HS-27A (cell line): ENCODE results near the gene LIN7B.
"Not testable (repeated sequence)": the region's sequence is repeated elsewhere in the genome, so short reads cannot be mapped to it uniquely, and the experiment has no call there.

Experiments
- DNase-seq: peaks from one replicate; pipeline ENCODE4 v3.0.0-alpha.2; 2012; ENCODE audit warnings: low read depth, missing footprints

Gene LIN7B

GRCh38 chr19:49145573-49146407 lies 31.6 kb downstream of the LIN7B start:
- peak; percentile 51 for DNase-seq

GRCh38 chr19:49146408-49146770 lies 32.2 kb downstream of the LIN7B start:
- not testable (repeated sequence) for DNase-seq

DNA sequence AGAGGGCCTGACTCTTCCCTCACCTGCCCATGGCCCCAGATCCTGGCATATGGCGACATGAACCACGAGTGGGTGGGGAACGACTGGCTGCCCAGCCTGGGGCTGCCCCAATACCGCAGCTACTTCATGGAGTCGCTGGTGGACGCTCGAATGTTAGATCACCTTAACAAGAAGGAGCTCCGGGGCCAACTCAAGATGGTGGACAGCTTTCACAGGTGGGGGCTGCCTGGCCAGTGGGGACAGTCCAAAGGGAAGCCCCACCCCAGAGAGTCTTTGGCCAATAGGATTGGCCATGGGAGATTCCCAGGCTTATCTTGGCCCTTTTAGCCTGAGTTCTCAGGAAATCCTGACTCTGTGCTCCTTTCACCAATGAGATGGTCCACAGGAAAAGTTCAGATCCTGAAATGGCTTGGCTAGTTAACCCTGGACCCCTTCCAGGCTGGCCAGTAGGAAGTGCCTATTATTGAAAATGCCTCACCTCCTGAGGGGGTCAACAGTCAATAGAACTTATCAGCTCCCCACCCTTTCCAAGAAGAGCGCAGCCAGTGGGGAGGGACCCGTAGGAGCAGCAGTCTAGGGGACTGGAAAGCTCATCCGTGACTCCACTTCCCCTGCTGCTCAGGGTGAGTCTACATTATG lies 34.0 kb downstream of the LIN7B start:
- DNase-seq: no peak

DNA sequence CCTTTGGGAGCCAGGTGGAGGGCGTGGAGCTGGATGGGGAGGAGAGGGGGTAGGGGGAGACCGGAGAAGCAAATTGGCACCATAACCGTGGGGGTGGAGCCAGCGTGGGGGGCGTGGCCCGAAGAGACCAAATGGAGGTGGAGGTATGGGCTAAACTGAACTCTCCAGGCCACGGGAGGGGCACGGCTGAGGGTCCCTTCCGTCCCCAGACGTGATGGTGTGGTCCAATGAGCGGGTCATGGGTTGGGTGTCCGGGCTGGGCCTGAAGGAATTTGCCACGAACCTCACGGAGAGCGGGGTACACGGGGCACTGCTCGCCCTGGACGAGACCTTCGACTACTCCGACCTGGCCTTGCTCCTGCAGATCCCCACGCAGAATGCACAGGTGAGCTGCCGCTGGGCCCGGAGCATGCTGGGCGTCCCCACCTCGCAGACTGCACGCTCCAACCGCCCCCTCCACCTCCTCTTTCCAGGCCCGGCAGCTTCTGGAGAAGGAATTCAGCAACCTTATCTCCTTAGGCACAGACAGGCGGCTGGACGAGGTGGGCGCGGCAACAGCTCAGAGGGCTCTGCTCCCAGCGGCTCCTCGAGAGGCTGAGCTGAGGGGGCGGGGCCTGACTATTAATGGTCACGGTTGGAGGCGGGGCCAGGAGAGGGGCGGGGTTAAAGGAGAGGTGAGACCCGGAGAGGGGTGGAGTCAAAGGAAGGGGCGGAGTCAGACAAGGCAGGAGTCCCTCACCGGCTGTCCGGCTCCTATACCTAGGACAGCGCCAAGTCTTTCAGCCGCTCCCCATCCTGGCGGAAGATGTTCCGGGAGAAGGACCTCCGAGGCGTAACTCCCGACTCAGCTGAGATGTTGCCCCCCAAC lies 34.8 kb downstream of the LIN7B start:
- peak; percentile 92 for DNase-seq

DNA sequence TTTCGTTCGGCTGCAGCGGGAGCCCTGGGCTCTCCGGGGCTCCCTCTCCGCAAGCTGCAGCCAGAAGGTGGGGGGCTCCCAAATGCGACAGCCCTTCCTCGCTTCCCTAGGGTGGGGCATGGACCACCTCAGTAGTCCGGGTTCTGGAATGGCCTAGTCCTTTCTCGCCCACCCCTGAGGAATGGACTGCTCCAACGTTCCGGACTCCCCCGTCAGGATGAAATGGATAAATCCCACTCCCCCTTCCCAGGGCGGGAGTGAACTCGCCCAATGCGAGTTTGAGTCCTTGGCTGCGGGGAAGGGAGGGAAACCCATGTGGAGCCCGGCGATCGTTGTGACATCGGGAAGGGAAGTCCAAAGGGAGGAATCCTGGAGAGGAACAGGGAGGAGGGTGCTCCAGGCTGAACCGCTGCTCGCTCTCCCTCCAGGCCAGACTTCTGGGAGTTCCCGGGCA lies 35.5 kb downstream of the LIN7B start:
- DNase-seq: peak; percentile 71

- peak; percentile 61 for DNase-seq
Measured at GRCh38 chr19:49150106-49150943, 36.2 kb downstream of the LIN7B start.

GRCh38 chr19:49150944-49151243 lies 36.7 kb downstream of the LIN7B start:
- DNase-seq: no peak

GRCh38 chr19:49151267-49152118 lies 37.3 kb downstream of the LIN7B start:
- DNase-seq: no peak

DNA sequence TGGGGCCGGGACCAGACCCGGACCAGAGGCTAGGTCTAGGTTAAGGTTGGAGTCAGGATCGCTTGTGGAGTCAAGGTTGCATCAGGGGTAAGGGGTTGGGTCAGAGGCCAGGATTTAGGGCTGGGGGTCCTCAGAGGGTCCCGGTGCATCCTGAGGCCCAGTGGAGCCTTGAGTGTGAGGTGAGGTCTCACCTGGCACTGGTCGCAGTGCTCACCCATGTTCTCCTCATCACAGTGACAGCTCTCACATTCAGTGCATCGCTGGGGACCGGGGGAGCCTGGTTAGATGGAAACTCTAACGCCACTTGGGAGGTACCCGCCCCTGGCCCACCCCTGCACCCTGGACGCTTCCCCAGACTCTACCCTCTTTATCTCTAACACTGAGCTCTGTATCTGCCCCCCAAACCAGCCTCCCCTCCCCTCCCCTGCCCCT lies 38.0 kb downstream of the LIN7B start:
- no peak for DNase-seq

GRCh38 chr19:49153167-49153809 lies 39.1 kb downstream of the LIN7B start:
- no peak for DNase-seq

DNA sequence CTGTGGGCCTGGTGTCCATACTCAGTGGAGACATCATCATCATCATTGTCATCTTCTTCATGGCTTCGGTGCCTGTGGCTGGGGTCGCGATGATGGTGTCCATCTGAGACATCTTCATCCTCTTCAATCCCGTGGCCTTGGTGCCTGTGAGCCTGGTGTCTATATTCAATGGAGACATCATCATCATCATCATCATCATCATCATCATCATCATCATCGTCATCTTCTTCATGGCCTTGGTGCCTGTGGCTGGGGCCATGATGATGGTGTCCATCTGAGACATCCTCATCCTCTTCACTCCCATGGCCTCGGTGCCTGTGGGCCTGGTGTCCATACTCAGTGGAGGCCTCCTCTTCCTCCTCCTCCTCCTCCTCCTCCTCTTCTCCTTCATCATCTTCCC lies 40.1 kb downstream of the LIN7B start:
- DNase-seq: no peak

GRCh38 chr19:49155005-49155819 lies 41.0 kb downstream of the LIN7B start, which contains the start of gene HRC:
Gene HRC, minus strand, starts transcription at chr19:49155396. Its CDS starts 159 bp downstream, at chr19:49155237.
- DNase-seq: no peak

DNA sequence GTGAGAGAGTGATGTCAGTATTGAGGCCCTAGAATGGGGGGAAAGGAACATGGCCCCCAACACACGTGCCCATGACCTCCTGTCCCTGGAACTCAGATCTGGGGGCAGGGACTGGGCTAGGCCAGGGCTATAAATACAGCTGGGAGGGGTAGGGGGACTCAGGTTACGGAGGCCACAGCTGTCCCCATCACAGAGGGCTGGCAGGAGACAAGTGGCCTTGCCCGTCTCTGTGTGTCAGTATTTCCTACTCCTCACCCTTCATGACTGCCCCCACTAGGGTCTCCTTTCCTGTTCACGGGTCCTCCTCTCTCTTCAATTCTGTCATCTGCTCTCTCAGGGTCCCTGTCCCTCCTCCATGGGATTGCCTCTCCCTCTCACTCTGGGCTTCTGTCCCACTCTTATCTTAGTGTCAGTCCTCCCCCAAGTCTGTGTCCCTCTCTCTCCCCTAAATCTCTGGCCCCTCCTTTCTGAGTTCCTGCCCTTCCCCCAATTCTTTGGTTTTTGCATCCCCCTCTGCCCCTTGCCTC lies 41.7 kb downstream of the LIN7B start:
- no peak for DNase-seq

- peak; percentile 64 for DNase-seq
Measured at GRCh38 chr19:49157445-49158224, 43.5 kb downstream of the LIN7B start, which contains the start of gene TRPM4. Gene TRPM4, plus strand, starts transcription at chr19:49157792. Its CDS starts 75 bp downstream, at chr19:49157867.

DNA sequence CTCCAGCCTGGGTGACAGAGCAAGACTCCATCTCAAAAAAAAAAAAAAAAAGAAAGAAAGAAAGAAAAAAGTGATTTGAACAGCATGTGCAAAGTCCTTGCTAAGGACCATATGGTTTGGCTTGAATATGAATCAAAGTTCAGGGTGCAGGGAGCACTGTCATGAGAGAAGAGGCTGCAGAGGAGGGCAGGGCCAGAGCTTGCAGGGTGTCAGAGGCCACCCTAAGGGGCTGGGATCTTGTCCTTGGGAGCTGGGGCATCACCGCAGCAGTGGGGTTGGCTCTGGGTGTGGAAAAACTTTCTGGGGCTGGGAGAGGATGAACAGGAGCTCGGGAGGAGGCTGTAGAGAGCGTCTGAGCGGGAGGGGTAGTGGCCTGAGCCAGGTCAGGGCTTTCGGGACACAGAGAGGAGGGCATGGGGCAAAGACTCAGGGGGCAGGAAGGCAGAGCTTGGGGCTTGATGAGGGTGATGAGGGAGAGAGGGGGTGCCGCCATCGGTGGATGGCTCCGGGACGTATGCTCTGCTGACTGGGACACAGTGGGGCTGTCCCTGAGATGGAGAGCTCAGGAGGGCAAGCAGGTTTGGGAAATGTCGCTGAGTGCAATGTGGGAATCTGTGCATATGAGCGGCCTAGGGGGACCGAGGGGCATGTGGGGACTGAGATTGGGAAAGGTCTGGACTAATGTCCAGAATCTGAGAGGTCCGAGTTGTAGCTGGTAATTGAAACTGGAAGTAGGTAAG lies 46.5 kb downstream of the LIN7B start:
- DNase-seq: no peak

DNA sequence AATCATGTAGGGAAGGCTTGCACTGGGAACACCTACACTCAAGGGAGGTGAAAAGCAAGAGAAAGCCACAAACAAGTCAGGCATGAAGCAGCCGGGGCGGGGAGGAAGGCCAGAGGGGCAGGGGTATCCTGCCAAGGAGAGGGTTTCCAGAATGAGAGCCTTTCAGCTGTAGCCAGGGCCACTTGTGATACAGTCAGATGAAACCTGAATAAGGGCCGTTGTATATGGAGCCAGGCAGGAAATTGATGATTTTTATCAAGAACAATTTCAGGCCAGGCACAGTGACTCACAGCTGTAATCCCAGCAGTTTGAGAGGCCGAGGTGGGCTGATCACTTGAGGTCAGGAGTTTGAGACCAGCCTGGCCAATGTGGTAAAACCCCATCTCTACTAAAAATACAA lies 47.8 kb downstream of the LIN7B start:
- DNase-seq: no peak

DNA sequence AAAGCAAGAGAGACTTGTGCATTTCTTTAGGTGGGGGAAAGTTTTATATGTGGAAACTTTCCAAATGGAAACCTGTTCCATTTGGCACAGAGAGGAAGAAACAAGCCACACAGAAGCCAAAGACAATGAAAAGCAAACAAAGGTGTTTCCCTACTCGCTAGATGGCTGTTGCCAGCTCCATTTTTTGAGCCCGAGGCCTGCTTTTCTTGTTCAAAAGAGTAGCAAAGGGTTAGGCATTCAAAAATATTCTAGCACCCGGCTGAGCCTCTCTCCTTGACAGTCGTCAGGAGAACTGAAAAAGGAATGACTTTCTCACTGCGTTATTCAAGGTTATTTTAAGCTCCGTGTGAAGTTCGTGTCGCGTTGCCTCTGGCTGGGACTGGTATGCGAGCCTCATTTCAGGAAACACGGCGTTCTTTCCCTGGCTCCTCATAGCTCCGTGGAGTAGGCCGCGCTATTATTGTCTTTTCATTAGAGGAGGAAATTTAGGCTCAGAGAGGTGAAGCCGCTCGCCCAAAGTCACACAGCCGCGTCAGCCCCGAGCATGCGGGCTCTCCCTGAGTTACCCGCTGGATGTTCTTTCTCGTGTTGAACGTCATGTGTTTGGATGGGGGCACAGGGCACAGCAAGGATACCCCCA lies 51.1 kb downstream of the LIN7B start:
- no peak for DNase-seq
